ENCODE data around the gene APOBEC3A. TPM values are rescaled to one million over a fixed set of nuclear protein-coding genes. Genes with fewer than 3 reads are reported as not detected.

Gene APOBEC3A
- polyA plus RNA-seq, 1 donor (not counting 4 experiments of a cell fraction or from before 2014, with no cell fraction given), result 0.50 TPM

DNA sequence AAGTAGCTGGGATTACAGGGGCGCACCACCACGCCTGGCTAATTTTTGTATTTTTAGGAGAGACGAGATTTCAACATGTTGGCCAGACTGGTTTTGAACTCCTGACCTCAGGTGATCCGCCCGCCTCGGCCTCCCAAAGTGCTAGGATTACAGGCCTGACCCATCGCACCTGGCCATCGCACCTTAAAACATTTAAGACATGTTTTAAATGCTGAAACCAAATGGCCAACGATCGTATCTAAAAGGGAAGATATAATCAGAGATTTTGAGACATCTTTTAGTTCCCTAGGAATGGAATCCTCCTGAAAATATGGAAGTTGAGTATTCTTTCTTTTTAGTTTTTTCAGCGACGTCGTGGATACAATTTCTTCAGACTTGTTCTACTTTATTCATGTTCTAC, 21.8 kb upstream of the APOBEC3A start:
- peaks cover 10% of the 10 kb centered on the region for H3K27me3 ChIP-seq (ENCODE audit: control insufficient read depth, extremely low read depth, insufficient read depth, low read length)
- no peak overlapping the region for H3K4me3 ChIP-seq (ENCODE audit: control insufficient read depth in 2 of 3, extremely low read depth in 1 of 3, insufficient read depth in 2 of 3, low read depth in 1 of 3, low read length in 3 of 3)
- FAIRE-seq, result no peak
- H3K79me2 ChIP-seq (ENCODE audit: control insufficient read depth, insufficient read depth, low read length), result no peaks in the 10 kb centered on the region
- no peaks in the 10 kb centered on the region for H4K20me1 ChIP-seq (ENCODE audit: control insufficient read depth, extremely low read depth, insufficient read depth, low read length)
- no peaks in the 10 kb centered on the region for H3K4me1 ChIP-seq (ENCODE audit: control insufficient read depth, extremely low read depth, insufficient read depth, low read length)
- no peaks in the 10 kb centered on the region for H3K36me3 ChIP-seq (ENCODE audit: control insufficient read depth in 2 of 2, extremely low read depth in 1 of 2, insufficient read depth in 2 of 2, low read length in 2 of 2)
- dilution Hi-C loops (cut with MboI; ENCODE audit: extremely low pct_ligation_motif_present, low sequenced_read_pairs), result no loop called here
- TF ChIP-seq, protein P1, sequence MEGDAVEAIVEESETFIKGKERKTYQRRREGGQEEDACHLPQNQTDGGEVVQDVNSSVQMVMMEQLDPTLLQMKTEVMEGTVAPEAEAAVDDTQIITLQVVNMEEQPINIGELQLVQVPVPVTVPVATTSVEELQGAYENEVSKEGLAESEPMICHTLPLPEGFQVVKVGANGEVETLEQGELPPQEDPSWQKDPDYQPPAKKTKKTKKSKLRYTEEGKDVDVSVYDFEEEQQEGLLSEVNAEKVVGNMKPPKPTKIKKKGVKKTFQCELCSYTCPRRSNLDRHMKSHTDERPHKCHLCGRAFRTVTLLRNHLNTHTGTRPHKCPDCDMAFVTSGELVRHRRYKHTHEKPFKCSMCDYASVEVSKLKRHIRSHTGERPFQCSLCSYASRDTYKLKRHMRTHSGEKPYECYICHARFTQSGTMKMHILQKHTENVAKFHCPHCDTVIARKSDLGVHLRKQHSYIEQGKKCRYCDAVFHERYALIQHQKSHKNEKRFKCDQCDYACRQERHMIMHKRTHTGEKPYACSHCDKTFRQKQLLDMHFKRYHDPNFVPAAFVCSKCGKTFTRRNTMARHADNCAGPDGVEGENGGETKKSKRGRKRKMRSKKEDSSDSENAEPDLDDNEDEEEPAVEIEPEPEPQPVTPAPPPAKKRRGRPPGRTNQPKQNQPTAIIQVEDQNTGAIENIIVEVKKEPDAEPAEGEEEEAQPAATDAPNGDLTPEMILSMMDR (optimal IDR thresholded peaks at IDR 0.05 in 1 of 3, IDR thresholded peaks at IDR 0.05 in 1 of 3, conservative IDR thresholded peaks at IDR 0.05 in 1 of 3; ENCODE audit: extremely low read depth in 1 of 3, insufficient read depth in 2 of 3, low read length in 3 of 3), result no peak
- no peak for TF ChIP-seq EZH2 (IDR thresholded peaks at IDR 0.05; ENCODE audit: low read length)
- no peaks in the 10 kb centered on the region for H3K9me3 ChIP-seq (ENCODE audit: control insufficient read depth, low read depth, low read length)
- no peak for DNase-seq (ENCODE audit: low read depth, low spot score)
- H3K27ac ChIP-seq (ENCODE audit: control insufficient read depth, insufficient read depth, low read length), result no peak overlapping the region
- H2AFZ ChIP-seq (ENCODE audit: control insufficient read depth, low read length), result no peak overlapping the region
- H3K4me2 ChIP-seq (ENCODE audit: control insufficient read depth, extremely low read depth, insufficient read depth, low read depth, low read length), result no peak overlapping the region
- no peaks in the 10 kb centered on the region for H3K9me1 ChIP-seq (ENCODE audit: control insufficient read depth, extremely low read depth, insufficient read depth, low read length)
- H3K9ac ChIP-seq (ENCODE audit: control insufficient read depth, extremely low read depth, insufficient read depth, low read length), result no peak overlapping the region

DNA sequence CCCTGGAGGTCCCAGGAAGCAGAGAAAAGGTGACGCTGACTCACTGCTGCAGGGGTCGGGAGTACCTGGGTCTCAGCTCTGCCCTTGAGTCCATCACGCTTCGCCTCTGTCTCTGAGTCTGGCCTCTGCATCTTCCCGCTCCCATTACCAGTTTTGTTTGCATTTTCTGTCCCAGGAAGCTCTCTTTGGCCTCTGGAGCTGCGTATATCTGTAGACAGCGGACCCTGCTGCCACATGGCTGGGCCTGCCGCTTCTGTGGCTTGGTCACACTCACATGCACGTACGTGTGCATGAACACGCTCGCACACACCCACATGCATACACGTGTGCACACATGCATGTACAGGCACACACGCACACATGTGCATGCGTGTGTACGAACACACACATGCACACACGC, 20.8 kb upstream of the APOBEC3A start:
- H4K20me1 ChIP-seq (ENCODE audit: control insufficient read depth, extremely low read depth, insufficient read depth, low read length), result no peaks in the 10 kb centered on the region
- no peak for FAIRE-seq
- no peaks in the 10 kb centered on the region for H3K9me3 ChIP-seq (ENCODE audit: control insufficient read depth, low read depth, low read length)
- no peaks in the 10 kb centered on the region for H3K36me3 ChIP-seq (ENCODE audit: control insufficient read depth in 2 of 2, extremely low read depth in 1 of 2, insufficient read depth in 2 of 2, low read length in 2 of 2)
- no peaks in the 10 kb centered on the region for H3K79me2 ChIP-seq (ENCODE audit: control insufficient read depth, insufficient read depth, low read length)
- DNase-seq (ENCODE audit: low read depth, low spot score), result no peak
- H3K9ac ChIP-seq (ENCODE audit: control insufficient read depth, extremely low read depth, insufficient read depth, low read length), result no peak overlapping the region
- no peak overlapping the region for H3K4me2 ChIP-seq (ENCODE audit: control insufficient read depth, extremely low read depth, insufficient read depth, low read depth, low read length)
- no peaks in the 10 kb centered on the region for H3K9me1 ChIP-seq (ENCODE audit: control insufficient read depth, extremely low read depth, insufficient read depth, low read length)
- dilution Hi-C loops (cut with MboI; ENCODE audit: extremely low pct_ligation_motif_present, low sequenced_read_pairs), result no loop called here
- H3K27ac ChIP-seq (ENCODE audit: control insufficient read depth, insufficient read depth, low read length), result no peak overlapping the region
- no peak overlapping the region for H2AFZ ChIP-seq (ENCODE audit: control insufficient read depth, low read length)
- H3K4me1 ChIP-seq (ENCODE audit: control insufficient read depth, extremely low read depth, insufficient read depth, low read length), result no peaks in the 10 kb centered on the region
- H3K27me3 ChIP-seq (ENCODE audit: control insufficient read depth, extremely low read depth, insufficient read depth, low read length), result peaks cover 10% of the 10 kb centered on the region
- TF ChIP-seq, protein P1 (optimal IDR thresholded peaks at IDR 0.05 in 1 of 3, IDR thresholded peaks at IDR 0.05 in 1 of 3, conservative IDR thresholded peaks at IDR 0.05 in 1 of 3; ENCODE audit: extremely low read depth in 1 of 3, insufficient read depth in 2 of 3, low read length in 3 of 3), result no peak
- no peak for TF ChIP-seq EZH2 (IDR thresholded peaks at IDR 0.05; ENCODE audit: low read length)
- H3K4me3 ChIP-seq (ENCODE audit: control insufficient read depth in 2 of 3, extremely low read depth in 1 of 3, insufficient read depth in 2 of 3, low read depth in 1 of 3, low read length in 3 of 3), result no peak overlapping the region

Data from keratinocyte (primary cell).